Endothelial cell of umbilical vein (primary cell): ENCODE data around the gene PSMD13. TPM values are rescaled to one million over a fixed set of nuclear protein-coding genes. Genes with fewer than 3 reads are reported as not detected.

Experiments used
- BruUV-seq: library from RNA; stranded (reverse); fragments of 400-500 nt; replicated peaks from 2 replicates; lab custom pipeline; 2021; lab: Mats Ljungman, UMichigan
- CTCF ChIA-PET: fragments of 300-600, 350-600 bp; sonication (Branson Sonifier 250); formaldehyde crosslinking; loops from one replicate; lab custom pipeline; 2021; ENCODE audit warnings: antibody characterized with exemption, inconsistent platforms; lab: Charles Lee
- POLR2A ChIA-PET: fragments of 300-600, 350-600 bp; sonication (Branson Sonifier 250); formaldehyde crosslinking; loops from one replicate; lab custom pipeline; 2021; ENCODE audit warnings: antibody characterized with exemption, inconsistent platforms; lab: Charles Lee
- DNase-seq: peaks from one replicate; pipeline ENCODE4 v3.0.0-alpha.2; 2011; ENCODE audit warnings: low read depth, low spot score
- FAIRE-seq: peaks from 2 replicates; lab custom pipeline; 2011; peaks lifted over from hg19 to GRCh38; lab: Jason Lieb, UNC
- H2AFZ ChIP-seq: 2 replicates; pipeline ENCODE4 v1.6.0; 2012; ENCODE audit warnings: low read depth, low read length, control low read depth, inconsistent platforms
- H3K27ac ChIP-seq: 2 replicates; pipeline ENCODE4 v1.5.1; 2011; ENCODE audit warnings: low read depth, mild to moderate bottlenecking, control low read depth, low read length, moderate library complexity; ENCODE audit not compliant: insufficient read depth
- H3K27me3 ChIP-seq, 2 experiments: 2 replicates each; pipeline versions ENCODE4 v1.6.0 to v1.6.1; 2011; ENCODE audit warnings: low read length in 2 of 2, mixed read lengths in 1 of 2; ENCODE audit not compliant: control insufficient read depth in 2 of 2, insufficient read depth in 2 of 2
- H3K36me3 ChIP-seq, 2 experiments: 2 replicates in 1 of 2; 3 replicates in 1 of 2; pipeline ENCODE4 v1.5.1; 2011; ENCODE audit warnings: low read length in 2 of 2, mild to moderate bottlenecking in 1 of 2, moderate library complexity in 1 of 2; ENCODE audit not compliant: control insufficient read depth in 2 of 2, insufficient read depth in 2 of 2; ENCODE audit errors: extremely low read depth in 1 of 2
- H3K4me1 ChIP-seq: 3 replicates; pipeline ENCODE4 v1.5.1; 2011; ENCODE audit warnings: mild to moderate bottlenecking, low read length; ENCODE audit not compliant: control insufficient read depth, insufficient read depth; ENCODE audit errors: extremely low read depth
- H3K4me2 ChIP-seq: 2 replicates; pipeline ENCODE4 v1.6.1; 2011; ENCODE audit warnings: low read length, control low read depth, mixed read lengths; ENCODE audit not compliant: insufficient read depth
- H3K4me3 ChIP-seq, 3 experiments: fragments of 200-600 bp in 1 of 3; sonication (generic), shearing (Covaris generic) in 1 of 3; replicated peaks in 1 of 3; 2 replicates each; pipeline ENCODE4 v1.5.1; 2011 to 2016; ENCODE audit warnings: control low read depth in 3 of 3, low read length in 3 of 3, mild to moderate bottlenecking in 2 of 3, inconsistent platforms in 1 of 3, low read depth in 1 of 3, moderate library complexity in 1 of 3; ENCODE audit not compliant: insufficient read depth in 1 of 3
- H3K79me2 ChIP-seq: 2 replicates; pipeline ENCODE4 v1.6.0; 2012; ENCODE audit warnings: low read length, inconsistent platforms; ENCODE audit not compliant: control insufficient read depth, insufficient read depth
- H3K9ac ChIP-seq: replicated peaks from 2 replicates; pipeline ENCODE3; 2011; ENCODE audit warnings: low read length, control low read depth; ENCODE audit not compliant: insufficient read depth; ENCODE audit errors: extremely low read depth
- H3K9me1 ChIP-seq: replicated peaks from 3 replicates; pipeline ENCODE4 v1.6.0; 2011; ENCODE audit warnings: mild to moderate bottlenecking, low read length; ENCODE audit not compliant: control insufficient read depth, insufficient read depth; ENCODE audit errors: extremely low read depth
- H3K9me3 ChIP-seq: replicated peaks from 2 replicates; pipeline ENCODE4 v1.5.1; 2012; ENCODE audit warnings: low read length, inconsistent platforms; ENCODE audit not compliant: control insufficient read depth, insufficient read depth
- H4K20me1 ChIP-seq: replicated peaks from 2 replicates; pipeline ENCODE3; 2011; ENCODE audit warnings: mild to moderate bottlenecking, low read length; ENCODE audit not compliant: control insufficient read depth, insufficient read depth; ENCODE audit errors: extremely low read depth
- EZH2 ChIP-seq: IDR thresholded peaks from 2 replicates; pipeline ENCODE4 v1.6.1; 2012; ENCODE audit warnings: borderline replicate concordance, low read depth, mild to moderate bottlenecking, moderate library complexity, low read length, inconsistent platforms; ENCODE audit not compliant: severe bottlenecking
- GATA2 ChIP-seq: IDR thresholded peaks from 2 replicates; pipeline ENCODE4 v1.7.0; 2011; ENCODE audit warnings: low read depth, mild to moderate bottlenecking, moderate library complexity, mixed read lengths, low read length; ENCODE audit not compliant: insufficient read length, insufficient read depth
- JUN ChIP-seq: IDR thresholded peaks from 2 replicates; pipeline ENCODE4 v1.6.1; 2011; ENCODE audit warnings: borderline replicate concordance, low read depth; ENCODE audit not compliant: insufficient read length, insufficient read depth
- MYC ChIP-seq: IDR thresholded peaks from one replicate; pipeline ENCODE4 v1.6.1; 2011; ENCODE audit warnings: mild to moderate bottlenecking, low read depth, low read length
- POLR2A ChIP-seq: IDR thresholded peaks from 2 replicates; pipeline ENCODE4 v1.6.1; 2012; ENCODE audit warnings: low read depth, mild to moderate bottlenecking, control low read depth, low read length
- POLR2AphosphoS5 ChIP-seq: IDR thresholded peaks from 2 replicates; pipeline ENCODE4 v1.6.1; 2012; ENCODE audit warnings: low read depth, mild to moderate bottlenecking, control low read depth, low read length, moderate library complexity; ENCODE audit not compliant: insufficient read depth
- dilution Hi-C: fragments of 300-500 bp; cut with MboI; formaldehyde crosslinking; loops from one replicate; pipeline ENCODE4 v1.15.0; 2019; ENCODE audit warnings: low sequenced_read_pairs; ENCODE audit not compliant: extremely low pct_ligation_motif_present
- intact Hi-C: fragments of 100-400 bp; cut with micrococcal nuclease; formaldehyde crosslinking; loops from one replicate; pipeline ENCODE4 v1.10.0; 2022
- polyA plus RNA-seq, 4 experiments: library from polyadenylated mRNA; depleted of rRNA in 3 of 4; stranded (reverse) in 3 of 4; unstranded in 1 of 4; fragments of >200 nt; gene quantifications; 2 replicates each; pipeline versions ENCODE4 v1.2.1 to v1.2.3, GENCODE V29; 2011 to 2012; ENCODE audit warnings: missing spikeins in 1 of 4
- total RNA-seq: library from RNA; stranded (reverse); gene quantifications from 2 replicates; pipeline ENCODE4 v1.2.3, GENCODE V29; 2021
- TF ChIP-seq, protein P1 (sequence below), 2 donors: IDR thresholded peaks; 1 replicate in 1 of 2; 2 replicates in 1 of 2; pipeline ENCODE4 v1.5.1; 2011; ENCODE audit warnings: low read length in 2 of 2, mild to moderate bottlenecking in 2 of 2, moderate library complexity in 2 of 2, control low read depth in 1 of 2, inconsistent platforms in 1 of 2, low read depth in 1 of 2; ENCODE audit not compliant: insufficient read depth in 1 of 2; ENCODE audit errors: extremely low read depth in 1 of 2

The PSMD13 gene
- total and polyA plus RNA-seq, 2 donors (not counting 3 experiments of a cell fraction or from before 2014, with no cell fraction given), result 168 to 214 TPM

DNA sequence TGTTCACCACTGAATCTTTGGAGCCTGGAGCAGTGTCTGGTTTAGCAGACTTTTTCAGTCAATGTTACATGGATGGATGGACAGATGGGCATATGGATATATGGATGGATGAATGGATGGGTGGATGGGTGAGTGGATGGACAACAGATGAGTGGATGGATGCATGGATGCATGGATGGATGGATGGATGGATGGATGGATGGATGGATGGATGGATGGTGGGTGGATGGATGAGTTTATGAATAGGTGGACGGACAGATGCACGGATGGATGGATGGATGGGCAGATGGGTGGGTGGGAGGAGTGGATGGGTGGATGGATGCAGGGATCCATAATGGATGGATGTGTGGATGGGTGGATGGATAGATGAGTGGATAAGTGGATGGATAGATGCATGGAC, 19.0 kb downstream of the PSMD13 start:
- Histone ChIP-seq H3K36me3 (peaks cover 9 to 25% of the 10 kb centered on the region in 2 experiments), H3K27ac (no peak overlapping the region), H3K9me3 (no peaks in the 10 kb centered on the region), H3K4me2 (no peak overlapping the region), H3K9me1 (no peaks in the 10 kb centered on the region), H2AFZ (no peak overlapping the region), H3K79me2 (no peaks in the 10 kb centered on the region), H3K9ac (no peak overlapping the region), H3K27me3 (no peaks in the 10 kb centered on the region), H3K4me3 (no peak overlapping the region), H3K4me1 (no peaks in the 10 kb centered on the region), H4K20me1 (no peaks in the 10 kb centered on the region)
- dilution Hi-C loops (no loop called here), intact Hi-C loops (no loop called here)
- DNase-seq, result no peak
- TF ChIP-seq, protein P1, sequence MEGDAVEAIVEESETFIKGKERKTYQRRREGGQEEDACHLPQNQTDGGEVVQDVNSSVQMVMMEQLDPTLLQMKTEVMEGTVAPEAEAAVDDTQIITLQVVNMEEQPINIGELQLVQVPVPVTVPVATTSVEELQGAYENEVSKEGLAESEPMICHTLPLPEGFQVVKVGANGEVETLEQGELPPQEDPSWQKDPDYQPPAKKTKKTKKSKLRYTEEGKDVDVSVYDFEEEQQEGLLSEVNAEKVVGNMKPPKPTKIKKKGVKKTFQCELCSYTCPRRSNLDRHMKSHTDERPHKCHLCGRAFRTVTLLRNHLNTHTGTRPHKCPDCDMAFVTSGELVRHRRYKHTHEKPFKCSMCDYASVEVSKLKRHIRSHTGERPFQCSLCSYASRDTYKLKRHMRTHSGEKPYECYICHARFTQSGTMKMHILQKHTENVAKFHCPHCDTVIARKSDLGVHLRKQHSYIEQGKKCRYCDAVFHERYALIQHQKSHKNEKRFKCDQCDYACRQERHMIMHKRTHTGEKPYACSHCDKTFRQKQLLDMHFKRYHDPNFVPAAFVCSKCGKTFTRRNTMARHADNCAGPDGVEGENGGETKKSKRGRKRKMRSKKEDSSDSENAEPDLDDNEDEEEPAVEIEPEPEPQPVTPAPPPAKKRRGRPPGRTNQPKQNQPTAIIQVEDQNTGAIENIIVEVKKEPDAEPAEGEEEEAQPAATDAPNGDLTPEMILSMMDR (IDR thresholded peaks at IDR 0.05; ENCODE audit: extremely low read depth in 1 of 2, insufficient read depth in 1 of 2, low read depth in 1 of 2, low read length in 2 of 2), result no peak
- TF ChIP-seq POLR2A (no peak), EZH2 (no peak), POLR2AphosphoS5 (no peak), GATA2 (no peak), JUN (no peak), MYC (no peak)
- ChIA-PET CTCF (interaction anchor here (1.2 kb wide), 1 partner anchor 12 kb away, joined by 3 read pairs; no protein-coding TSS in a partner anchor), POLR2A (no interaction called here)
- FAIRE-seq, result no peak
- no TSS peak for BruUV-seq
